HUDEP-2 (cell line): Measurements from ENCODE around the gene RGP1.

Experiments
- DNase-seq, 76 experiments: peaks; one replicate each; lab custom pipeline; 2025; ENCODE audit not compliant: unreplicated experiment in 76 of 76; lab: John Stamatoyannopoulos, UW

RGP1 gene

DNA sequence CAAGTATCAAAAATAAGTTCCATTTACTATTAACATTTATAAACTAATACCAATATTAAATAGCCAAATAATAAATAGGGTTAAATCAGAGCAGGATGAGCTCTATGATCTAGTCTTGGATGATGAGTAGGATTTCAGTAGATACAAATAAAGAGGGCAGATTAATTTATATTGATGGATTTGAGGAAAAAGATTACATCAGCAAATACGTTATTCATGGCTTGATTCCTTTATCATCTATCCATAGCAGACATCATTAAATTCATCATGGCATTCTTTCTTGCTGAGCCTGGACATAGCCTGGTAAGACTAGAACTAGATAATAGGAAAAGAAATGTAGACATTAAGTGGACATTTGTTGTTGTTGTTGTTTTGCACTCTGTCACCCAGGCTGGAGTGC is 18.4 kb downstream of the RGP1 start:
- DNase-seq, result no peak

DNA sequence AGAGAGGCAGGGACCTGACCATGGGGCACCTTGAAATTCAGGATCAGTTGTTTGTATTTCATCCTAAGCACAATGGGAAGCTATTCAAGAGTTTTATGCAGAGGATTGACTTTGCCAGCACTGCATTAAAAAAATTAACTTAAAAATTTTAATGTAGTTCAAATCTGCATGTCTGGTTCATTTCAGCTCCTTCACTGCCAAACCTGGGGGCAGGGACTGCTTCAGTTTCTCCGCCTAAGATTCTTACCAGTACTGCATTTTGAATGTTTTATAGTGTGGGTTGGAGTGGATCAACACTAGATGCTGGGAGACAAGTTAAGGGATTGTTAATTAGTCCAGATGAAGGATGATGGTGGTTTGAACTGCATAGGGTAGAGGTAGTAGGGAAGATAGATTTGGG is 20.7 kb downstream of the RGP1 start:
- no peak for DNase-seq

GRCh38 chr9:35771075-35771433 is 22.0 kb downstream of the RGP1 start:
- DNase-seq, result no peak

- DNase-seq, result peak in 10 of 76 experiments; percentile 7 to 36 (median 15)
Measured at GRCh38 chr9:35771534-35771933, 22.4 kb downstream of the RGP1 start.

- DNase-seq, result no peak
Measured at GRCh38 chr9:35771943-35772342, 22.9 kb downstream of the RGP1 start.

DNA sequence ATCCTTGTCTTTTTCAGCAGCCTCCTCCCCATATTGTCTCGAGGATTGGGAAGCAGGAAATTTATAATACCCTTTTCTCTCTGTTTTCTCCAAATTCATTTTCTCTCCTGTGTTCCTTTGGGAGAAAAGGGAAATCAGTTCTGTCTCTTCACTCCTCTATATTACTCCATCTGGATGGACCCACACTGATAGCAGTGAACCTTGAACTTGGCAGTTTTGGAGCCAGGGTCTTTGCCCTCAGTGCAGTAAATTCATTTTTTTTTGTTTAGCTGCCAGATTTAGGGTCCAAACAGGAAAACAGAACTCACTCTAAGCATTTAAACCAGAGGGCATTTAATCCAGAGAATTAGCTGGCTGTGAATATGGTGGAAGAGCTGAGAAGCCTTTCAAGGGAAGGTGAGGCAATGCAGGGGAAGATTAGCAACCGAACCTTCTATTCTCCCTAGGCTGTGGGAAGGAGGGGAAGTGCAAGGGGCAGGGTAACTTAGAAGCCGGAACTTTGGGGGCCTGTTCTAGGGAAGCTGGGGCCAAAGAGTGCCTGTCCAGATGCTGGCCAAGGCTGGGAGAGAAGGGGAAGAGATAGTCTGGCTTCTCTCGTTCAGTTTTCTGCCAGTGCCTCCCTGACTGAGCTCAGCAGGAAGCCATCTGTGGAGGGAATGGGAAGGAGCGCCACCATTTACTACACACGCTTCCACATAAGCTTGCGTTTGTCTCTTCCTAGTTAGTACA is 26.0 kb downstream of the RGP1 start:
- no peak for DNase-seq

- DNase-seq, result no peak
Measured at GRCh38 chr9:35776018-35776417, 26.9 kb downstream of the RGP1 start.

DNA sequence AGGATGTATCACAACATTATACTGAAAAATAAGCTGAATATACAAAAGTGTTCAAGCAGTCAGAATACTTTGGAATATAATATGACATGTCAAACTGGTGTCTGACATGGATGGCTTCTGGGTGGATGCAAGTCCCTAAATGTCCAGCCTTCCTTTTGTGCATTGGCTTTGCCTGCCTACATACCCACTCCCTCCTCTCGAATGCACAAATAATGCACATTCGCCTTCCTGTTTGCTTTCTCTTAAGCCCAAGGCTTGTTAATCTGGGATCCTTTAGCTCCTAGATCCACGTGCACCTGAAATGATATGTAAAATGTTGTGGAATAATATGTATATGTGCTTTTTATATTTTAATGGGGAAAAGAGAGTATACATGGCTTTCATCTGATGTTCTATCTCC is 29.4 kb downstream of the RGP1 start:
- no peak for DNase-seq

DNA sequence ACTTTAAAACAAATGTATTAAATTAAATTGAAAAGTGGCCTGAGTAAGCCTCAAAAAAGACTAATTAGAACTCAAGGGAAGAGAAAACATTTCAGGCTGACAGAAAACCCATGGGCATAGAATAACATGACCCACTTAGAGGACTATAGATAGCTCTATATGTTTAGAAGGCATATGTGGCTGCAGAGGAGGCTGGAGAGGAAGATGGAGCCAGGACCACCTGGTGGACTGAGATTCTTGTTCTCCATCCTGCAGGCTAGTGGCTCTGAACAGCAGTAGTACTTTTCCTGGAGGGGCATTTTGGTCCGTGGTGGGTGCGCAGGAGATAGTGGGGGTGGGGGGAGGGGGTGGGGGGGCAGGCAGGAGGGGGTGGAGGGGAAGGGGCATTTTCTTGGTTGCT is 32.0 kb downstream of the RGP1 start:
- no peak for DNase-seq

- no peak for DNase-seq
Measured at GRCh38 chr9:35783418-35783817, 34.3 kb downstream of the RGP1 start.

DNA sequence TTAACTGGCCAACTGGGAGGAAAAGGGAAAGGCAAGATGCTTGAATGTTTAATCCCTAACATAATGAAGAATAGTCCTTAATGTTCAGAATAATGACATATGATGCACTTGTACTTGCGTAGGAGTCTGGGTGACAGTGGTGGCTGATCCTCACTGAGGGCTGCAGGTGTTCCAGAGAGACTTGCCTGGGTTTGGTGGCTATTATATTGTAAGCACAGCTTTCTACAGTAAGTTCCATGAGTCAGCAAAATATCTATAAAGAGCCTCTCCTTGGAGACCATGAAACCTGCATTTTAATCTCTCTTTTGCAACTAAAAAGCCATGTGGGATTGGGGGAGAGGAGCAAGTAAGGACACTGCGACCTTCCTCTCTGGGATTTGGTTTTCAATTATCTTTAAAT is 40.5 kb downstream of the RGP1 start:
- DNase-seq, result no peak

GRCh38 chr9:35790025-35790384 is 40.9 kb downstream of the RGP1 start:
- DNase-seq, result no peak

- DNase-seq, result peak in 51 of 76 experiments; percentile 1 to 64 (median 30)
Measured at GRCh38 chr9:35790385-35791296, 41.6 kb downstream of the RGP1 start.

DNA sequence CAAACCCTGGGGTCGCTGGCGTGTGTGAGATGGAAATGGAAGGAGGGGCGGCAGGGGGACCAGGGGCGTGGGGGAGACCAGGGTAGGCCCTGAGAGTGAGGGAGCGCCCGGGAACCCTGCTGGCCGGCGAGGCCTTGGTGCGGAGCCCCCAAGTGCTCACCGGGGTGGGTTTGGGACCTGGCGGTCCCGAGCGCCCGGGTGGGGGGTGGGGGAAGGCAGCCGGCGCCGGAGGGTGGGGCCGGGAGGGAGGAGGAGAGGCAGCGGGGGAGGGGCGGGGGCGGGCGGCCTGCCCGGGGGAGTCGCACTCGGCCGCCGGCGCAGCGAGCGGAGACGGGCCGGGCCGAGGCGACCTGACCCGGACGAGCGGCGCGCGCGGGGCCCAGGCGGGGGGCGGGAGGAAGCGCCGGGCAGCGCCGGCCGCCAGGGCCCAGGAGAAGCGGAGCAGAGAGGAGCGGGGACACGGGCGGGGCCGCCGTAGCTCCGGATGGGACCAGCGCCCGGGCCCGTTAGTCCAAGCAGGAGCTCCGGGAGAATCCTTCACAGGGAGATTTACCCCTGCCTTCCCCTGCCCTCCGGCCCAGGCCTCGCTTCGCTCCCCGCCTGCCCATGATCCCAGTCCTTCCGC is 42.3 kb downstream of the RGP1 start, which contains the start of gene NPR2:
TSS of gene NPR2 (plus strand) at position 295 of the 625 bp plus-strand sequence. CDS start 818 bp downstream, outside the sequence.
- no peak for DNase-seq

- DNase-seq, result no peak
Measured at GRCh38 chr9:35792024-35792813, 43.1 kb downstream of the RGP1 start.

- no peak for DNase-seq
Measured at GRCh38 chr9:35792826-35793225, 43.7 kb downstream of the RGP1 start.

DNA sequence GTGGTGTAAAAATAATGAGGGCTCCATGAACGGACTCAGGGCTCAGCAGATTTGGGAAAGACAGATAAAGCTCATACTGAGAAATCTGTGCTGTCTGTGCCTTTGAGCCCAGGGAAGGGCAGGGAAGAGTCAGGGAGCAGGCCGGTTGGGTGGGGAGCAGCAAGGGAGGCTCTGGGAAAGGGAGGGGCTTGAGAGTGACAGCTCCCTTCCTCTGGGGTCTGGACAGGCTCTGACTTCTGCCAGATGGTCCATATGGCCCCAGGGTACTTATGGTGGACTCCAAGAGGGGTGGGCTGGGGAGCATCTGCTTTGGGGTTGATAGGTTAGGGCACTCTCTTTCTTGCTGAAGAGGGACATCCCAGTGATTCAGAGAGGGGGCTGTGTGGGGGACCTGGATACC is 44.4 kb downstream of the RGP1 start:
- no peak for DNase-seq

- DNase-seq, result no peak
Measured at GRCh38 chr9:35795695-35796094, 46.6 kb downstream of the RGP1 start.

DNA sequence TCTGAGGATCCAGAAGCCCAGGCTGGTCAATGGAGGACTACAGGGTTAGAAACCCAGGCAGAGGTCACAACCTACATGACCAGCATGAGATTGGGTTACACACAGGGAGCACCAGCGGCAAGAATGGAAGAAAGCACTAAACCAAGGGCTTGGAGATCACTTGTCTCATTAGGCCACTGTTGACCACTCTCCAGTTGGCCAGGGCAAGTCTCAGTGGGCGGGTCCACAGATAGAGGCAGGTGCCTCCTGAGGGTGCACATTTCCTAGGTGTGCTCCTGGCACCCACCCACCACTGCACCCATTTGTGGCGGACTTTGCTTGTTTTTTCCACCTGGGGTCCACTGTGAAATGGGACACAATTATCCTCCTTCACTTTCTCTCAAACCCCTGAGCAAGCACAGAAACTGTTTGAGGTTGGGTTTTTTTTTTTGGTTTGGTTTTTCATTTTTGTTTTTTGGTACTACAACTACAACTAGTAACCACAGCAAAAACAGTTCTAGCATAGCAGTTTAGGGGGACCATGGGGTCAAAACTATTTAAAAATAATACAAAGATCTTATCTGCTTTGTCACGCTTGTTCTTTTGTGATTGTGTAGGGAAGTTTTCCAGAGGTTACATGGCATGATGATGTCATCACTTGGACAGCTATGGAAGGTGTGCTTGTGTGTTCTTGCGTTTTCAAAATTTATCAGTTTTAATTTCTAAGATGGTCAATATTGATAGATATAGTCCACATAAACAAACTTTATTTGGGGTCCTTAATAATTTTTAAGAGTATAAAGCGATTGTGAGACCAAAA is 48.4 kb downstream of the RGP1 start:
- DNase-seq, result no peak
